ENCODE measurements around the gene CACNA1B. TPM values are rescaled to one million over a fixed set of nuclear protein-coding genes. Genes with fewer than 3 reads are reported as not detected.

The CACNA1B gene
- total RNA-seq, 1 experiment from 2014 or later: 7.8 TPM

DNA sequence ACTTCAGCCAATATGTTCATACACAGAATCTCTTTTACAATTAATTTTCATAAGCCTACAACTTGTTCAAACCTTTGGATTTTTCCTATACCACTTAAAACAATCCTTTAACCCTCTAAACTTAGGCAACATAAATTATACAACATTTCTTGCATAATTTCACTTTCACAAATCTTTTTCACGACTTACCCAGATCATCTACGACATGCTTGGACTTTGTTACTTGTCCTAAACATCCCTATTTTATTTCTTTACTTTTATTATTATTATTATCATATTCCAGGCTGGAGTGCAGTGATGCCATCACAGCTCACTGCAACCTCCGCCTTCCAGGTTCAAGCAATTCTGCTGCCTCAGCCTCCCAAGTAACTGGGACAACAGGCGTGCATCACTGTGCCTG, 68.0 kb downstream of the CACNA1B start:
- no peak overlapping the region for H2BK15ac ChIP-seq (ENCODE audit: low read depth, low read length)
- H2BK20ac ChIP-seq (ENCODE audit: low read depth, low read length, poor library complexity, severe bottlenecking): no peak overlapping the region
- no peaks in the 10 kb centered on the region for H3K4me1 ChIP-seq (ENCODE audit: insufficient read depth, low read length)
- H3K23ac ChIP-seq (ENCODE audit: insufficient read length, low read depth, low read length): no peak overlapping the region
- no peak overlapping the region for H2BK120ac ChIP-seq (ENCODE audit: low read depth, low read length, poor library complexity, severe bottlenecking)
- H3K18ac ChIP-seq (ENCODE audit: insufficient read length, low read depth, low read length): no peak overlapping the region
- 100% methylated on average over 2 of the region's 4 CpGs for WGBS (ENCODE audit: extremely low coverage, insufficient read length, low lambda C conversion rate)
- H3K4me2 ChIP-seq (ENCODE audit: insufficient read depth, insufficient read length, low read length): no peak overlapping the region
- no peak overlapping the region for H3K4me3 Mint-ChIP-seq
- no peaks in the 10 kb centered on the region for H3K79me2 ChIP-seq (ENCODE audit: insufficient read depth, low read length)
- no peaks in the 10 kb centered on the region for H3K79me1 ChIP-seq (ENCODE audit: insufficient read depth, low read depth, low read length, poor library complexity, severe bottlenecking)
- no peak overlapping the region for H3K56ac ChIP-seq (ENCODE audit: insufficient read length, low read depth, low read length)
- H3K9ac ChIP-seq (ENCODE audit: extremely low read depth, insufficient read length, low read length): no peak overlapping the region
- no peak overlapping the region for H2BK12ac ChIP-seq (ENCODE audit: insufficient read length, low read depth, low read length)
- H2BK5ac ChIP-seq (ENCODE audit: insufficient read length, low read length): no peak overlapping the region
- no peak overlapping the region for H4K91ac ChIP-seq (ENCODE audit: insufficient read length, low read depth, low read length)
- peaks cover 63 to 71% of the 10 kb centered on the region in 2 experiments for H3K9me3 Mint-ChIP-seq
- H3K27me3 Mint-ChIP-seq (ENCODE audit: low read depth): peaks cover 2% of the 10 kb centered on the region
- no peak overlapping the region for H3K27ac Mint-ChIP-seq
- no peak for DNase-seq
- H3K36me3 Mint-ChIP-seq (ENCODE audit: insufficient read depth in 1 of 3, low read depth in 3 of 3): peaks cover 31 to 57% (median 43%) of the 10 kb centered on the region in 3 experiments
- H4K8ac ChIP-seq (replicated peaks; ENCODE audit: insufficient read length, low read depth, low read length): no peak overlapping the region
- H2AFZ ChIP-seq (ENCODE audit: low read length): no peak overlapping the region
- peaks cover 52% of the 10 kb centered on the region for H3K9me3 ChIP-seq (ENCODE audit: control insufficient read depth, low read depth, low read length)
- no peak overlapping the region for H3K14ac ChIP-seq (ENCODE audit: insufficient read depth, low read length)
- H3K4ac ChIP-seq (ENCODE audit: low read depth, low read length): no peak overlapping the region
- H3K27ac ChIP-seq (ENCODE audit: insufficient read length, low read depth, low read length): no peak overlapping the region
- no peak overlapping the region for H3T11ph ChIP-seq (ENCODE audit: low read length)
- H3K27me3 ChIP-seq (ENCODE audit: insufficient read depth, low read length): no peaks in the 10 kb centered on the region
- no peaks in the 10 kb centered on the region for H3K23me2 ChIP-seq (ENCODE audit: insufficient read length, low read depth, low read length, poor library complexity, severe bottlenecking)
- no peak overlapping the region for H2AK5ac ChIP-seq (ENCODE audit: insufficient read length, low read length)
- TF ChIP-seq CTCF (conservative IDR thresholded peaks at IDR 0.05): no peak
- peaks cover 3% of the 10 kb centered on the region for H4K20me1 ChIP-seq (ENCODE audit: control insufficient read depth, insufficient read depth, insufficient read length)
- no peak overlapping the region for H4K5ac ChIP-seq (ENCODE audit: insufficient read length, low read depth, low read length)
- no peaks in the 10 kb centered on the region for H3K4me1 Mint-ChIP-seq
